ENCODE data around the gene PTPRD.
A peak's percentile ranks its signal among the peaks of the same experiment; 100 is the strongest.

Gene PTPRD

GRCh38 chr9:8864545-8864896 lies 1748.3 kb downstream of the PTPRD start:
- DNase-seq (ENCODE audit: low read depth in 3 of 3): no peak

GRCh38 chr9:8863886-8864544 lies 1748.8 kb downstream of the PTPRD start:
- no peak for DNase-seq (ENCODE audit: low read depth in 3 of 3)

- no peak for DNase-seq (ENCODE audit: low read depth in 3 of 3)
These were observed 1749.7 kb downstream of the PTPRD start for GRCh38 chr9:8863069-8863468.

GRCh38 chr9:8860925-8861324 lies 1751.9 kb downstream of the PTPRD start:
- DNase-seq (ENCODE audit: low read depth in 3 of 3): no peak

- DNase-seq (ENCODE audit: low read depth in 3 of 3): no peak
These were observed 1752.7 kb downstream of the PTPRD start for GRCh38 chr9:8860086-8860485.

- no peak for DNase-seq (ENCODE audit: low read depth in 3 of 3)
These were observed 1753.4 kb downstream of the PTPRD start for GRCh38 chr9:8859416-8859815.

- no peak for DNase-seq (ENCODE audit: low read depth in 3 of 3)
These were observed 1754.1 kb downstream of the PTPRD start for GRCh38 chr9:8858596-8859161.

GRCh38 chr9:8857926-8858595 lies 1754.7 kb downstream of the PTPRD start:
- peak in 1 of 3 experiments; percentile 18 for DNase-seq (ENCODE audit: low read depth in 3 of 3)

GRCh38 chr9:8857068-8857925 lies 1755.5 kb downstream of the PTPRD start:
- no peak for DNase-seq (ENCODE audit: low read depth in 3 of 3)

- no peak for DNase-seq (ENCODE audit: low read depth in 3 of 3)
These were observed 1756.3 kb downstream of the PTPRD start for GRCh38 chr9:8856396-8857067.

- no peak for DNase-seq (ENCODE audit: low read depth in 3 of 3)
These were observed 1757.8 kb downstream of the PTPRD start for GRCh38 chr9:8855046-8855445.

- no peak for DNase-seq (ENCODE audit: low read depth in 3 of 3)
These were observed 1760.4 kb downstream of the PTPRD start for GRCh38 chr9:8852301-8852864.

GRCh38 chr9:8850914-8851313 lies 1761.9 kb downstream of the PTPRD start:
- no peak for DNase-seq (ENCODE audit: low read depth in 3 of 3)

GRCh38 chr9:8845808-8846207 lies 1767.0 kb downstream of the PTPRD start:
- no peak for DNase-seq (ENCODE audit: low read depth in 3 of 3)

- no peak for DNase-seq (ENCODE audit: low read depth in 3 of 3)
These were observed 1767.4 kb downstream of the PTPRD start for GRCh38 chr9:8845376-8845775.

GRCh38 chr9:8844549-8844948 lies 1768.3 kb downstream of the PTPRD start:
- DNase-seq (ENCODE audit: low read depth in 3 of 3): no peak

- no peak for DNase-seq (ENCODE audit: low read depth in 3 of 3)
These were observed 1770.2 kb downstream of the PTPRD start for GRCh38 chr9:8842402-8843193.

GRCh38 chr9:8838136-8838535 lies 1774.7 kb downstream of the PTPRD start:
- no peak for DNase-seq (ENCODE audit: low read depth in 3 of 3)

GRCh38 chr9:8835291-8835690 lies 1777.5 kb downstream of the PTPRD start:
- DNase-seq (ENCODE audit: low read depth in 3 of 3): no peak

GRCh38 chr9:8832955-8833354 lies 1779.8 kb downstream of the PTPRD start:
- no peak for DNase-seq (ENCODE audit: low read depth in 3 of 3)

- DNase-seq (ENCODE audit: low read depth in 3 of 3): no peak
These were observed 1780.4 kb downstream of the PTPRD start for GRCh38 chr9:8832386-8832785.
